MM.1S (cell line): ENCODE data around the gene KRTAP19-1.

Experiments used
- EZH2 ChIP-seq: fragments of 300-600 bp; sonication (generic); optimal IDR thresholded peaks from 2 replicates; pipeline ENCODE3; 2017; ENCODE audit warnings: low read depth, mild to moderate bottlenecking, antibody characterized with exemption, low read length, mixed read lengths
- TF ChIP-seq, protein P1 (sequence below): fragments of 300-600 bp; sonication (generic); IDR thresholded peaks from 2 replicates; pipeline ENCODE4 v1.5.1; 2016; ENCODE audit warnings: antibody characterized with exemption, low read length, mixed read lengths

DNA sequence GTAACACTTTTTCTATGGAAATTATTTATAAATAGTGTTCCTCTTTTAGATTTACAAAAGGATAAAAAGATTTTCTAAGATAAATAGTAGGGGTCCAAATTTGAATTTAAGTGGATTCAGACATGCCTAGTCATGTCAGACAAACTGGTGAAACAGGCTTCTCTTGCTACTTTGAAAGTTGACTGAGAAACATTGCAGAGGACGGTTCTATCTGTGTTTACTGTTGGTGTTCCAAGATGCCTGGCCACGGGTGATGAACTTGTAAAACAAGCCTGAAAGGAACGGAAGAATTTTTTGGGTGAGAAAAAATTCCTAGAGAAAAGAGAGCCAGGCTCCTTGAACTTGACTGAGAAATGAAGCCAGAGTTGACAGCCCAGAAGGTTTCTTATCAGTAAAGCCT is 2.2 kb downstream of the KRTAP19-1 start:
- TF ChIP-seq, protein P1, sequence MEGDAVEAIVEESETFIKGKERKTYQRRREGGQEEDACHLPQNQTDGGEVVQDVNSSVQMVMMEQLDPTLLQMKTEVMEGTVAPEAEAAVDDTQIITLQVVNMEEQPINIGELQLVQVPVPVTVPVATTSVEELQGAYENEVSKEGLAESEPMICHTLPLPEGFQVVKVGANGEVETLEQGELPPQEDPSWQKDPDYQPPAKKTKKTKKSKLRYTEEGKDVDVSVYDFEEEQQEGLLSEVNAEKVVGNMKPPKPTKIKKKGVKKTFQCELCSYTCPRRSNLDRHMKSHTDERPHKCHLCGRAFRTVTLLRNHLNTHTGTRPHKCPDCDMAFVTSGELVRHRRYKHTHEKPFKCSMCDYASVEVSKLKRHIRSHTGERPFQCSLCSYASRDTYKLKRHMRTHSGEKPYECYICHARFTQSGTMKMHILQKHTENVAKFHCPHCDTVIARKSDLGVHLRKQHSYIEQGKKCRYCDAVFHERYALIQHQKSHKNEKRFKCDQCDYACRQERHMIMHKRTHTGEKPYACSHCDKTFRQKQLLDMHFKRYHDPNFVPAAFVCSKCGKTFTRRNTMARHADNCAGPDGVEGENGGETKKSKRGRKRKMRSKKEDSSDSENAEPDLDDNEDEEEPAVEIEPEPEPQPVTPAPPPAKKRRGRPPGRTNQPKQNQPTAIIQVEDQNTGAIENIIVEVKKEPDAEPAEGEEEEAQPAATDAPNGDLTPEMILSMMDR, result no peak
- TF ChIP-seq EZH2, result no peak
